Activated B cell treated with CpG ODN at 0.5 μM for 24 hours (primary cell): ENCODE results near the gene SHKBP1. TPM values are rescaled to one million over a fixed set of nuclear protein-coding genes. Genes with fewer than 3 reads are reported as not detected.
"Not testable (repeated sequence)": the region's sequence is repeated elsewhere in the genome, so short reads cannot be mapped to it uniquely, and the experiment has no call there.

Experiments
- ATAC-seq: fragments of 200-7000 bp; cut with Tn5 transposase; one replicate; pipeline ENCODE4 v1.10.0; 2021; ENCODE audit warnings: low read depth, mild to moderate bottlenecking, moderate library complexity
- CTCF ChIA-PET: fragments of 350-600 bp; sonication (Branson Sonifier 250); formaldehyde crosslinking; loops from one replicate; lab custom pipeline; 2021; ENCODE audit warnings: antibody characterized with exemption; lab: Charles Lee
- POLR2A ChIA-PET: fragments of 350-600 bp; sonication (Branson Sonifier 250); formaldehyde crosslinking; loops from one replicate; lab custom pipeline; 2021; ENCODE audit warnings: antibody characterized with exemption; lab: Charles Lee
- DNase-seq: peaks from one replicate; pipeline ENCODE4 v3.0.0; 2022
- H3K27ac Mint-ChIP-seq: one replicate; pipeline ENCODE4 v1.8.0; 2020; ENCODE audit warnings: mixed read lengths
- H3K27me3 Mint-ChIP-seq: one replicate; pipeline ENCODE4 v1.8.0; 2021; ENCODE audit warnings: mixed read lengths
- H3K36me3 Mint-ChIP-seq: one replicate; pipeline ENCODE4 v1.8.0; 2021; ENCODE audit warnings: low read depth, mixed read lengths
- H3K4me1 Mint-ChIP-seq: one replicate; pipeline ENCODE4 v1.8.0; 2021; ENCODE audit warnings: mixed read lengths
- H3K4me3 Mint-ChIP-seq: one replicate; pipeline ENCODE4 v1.8.0; 2020; ENCODE audit warnings: mild to moderate bottlenecking, mixed read lengths
- H3K9me3 Mint-ChIP-seq: one replicate; pipeline ENCODE4 v1.8.0; 2020; ENCODE audit warnings: mixed read lengths
- CTCF ChIP-seq: fragments of 200-600 bp; IDR thresholded peaks from one replicate; pipeline ENCODE4 v1.8.0; 2022; ENCODE audit warnings: antibody characterized with exemption, mild to moderate bottlenecking
- intact Hi-C: fragments of 100-400 bp; cut with micrococcal nuclease; formaldehyde crosslinking; loops from one replicate; pipeline ENCODE4 v1.15.1; 2024
- total RNA-seq: library from RNA; stranded (reverse); gene quantifications from 2 replicates; pipeline ENCODE4 v1.2.3, GENCODE V29; 2022

SHKBP1 gene
- total RNA-seq, 1 donor from 2014 or later = 213 TPM

GRCh38 chr19:40555978-40556689 is 20.5 kb upstream of the SHKBP1 start:
- H3K27ac Mint-ChIP-seq = no peak overlapping the region
- peaks cover 41% of the 10 kb centered on the region for H3K27me3 Mint-ChIP-seq

GRCh38 chr19:40556953-40557530 is 19.6 kb upstream of the SHKBP1 start:
- DNase-seq = no peak

More at GRCh38 chr19:40555978-40556689, 20.5 kb upstream of the SHKBP1 start:
- H3K4me1 Mint-ChIP-seq = no peaks in the 10 kb centered on the region
- H3K9me3 Mint-ChIP-seq = no peaks in the 10 kb centered on the region
- no peaks in the 10 kb centered on the region for H3K36me3 Mint-ChIP-seq
- no peak for ATAC-seq
- no peak overlapping the region for H3K4me3 Mint-ChIP-seq
- TF ChIP-seq CTCF = no peak
- DNase-seq = no peak
- POLR2A ChIA-PET = interaction anchor here (0.6 kb wide), 2 partner anchors 100 to 216 kb away, joined by 5 to 7 read pairs; no protein-coding TSS in a partner anchor
- intact Hi-C loops = no loop called here
- CTCF ChIA-PET = interaction anchor here (1.7 kb wide), 1 partner anchor 79 kb away, joined by 4 read pairs; no protein-coding TSS in a partner anchor

GRCh38 chr19:40559394-40559793 is 17.3 kb upstream of the SHKBP1 start:
- Mint-ChIP-seq H3K4me1 (no peaks in the 10 kb centered on the region), H3K9me3 (no peaks in the 10 kb centered on the region), H3K27ac (no peak overlapping the region), H3K4me3 (no peak overlapping the region), H3K36me3 (no peaks in the 10 kb centered on the region), H3K27me3 (peaks cover 41% of the 10 kb centered on the region)
- ChIA-PET CTCF (interaction anchor here (1.2 kb wide), 1 partner anchor 11 kb away, joined by 3 read pairs; no protein-coding TSS in a partner anchor), POLR2A (no interaction called here)
- ATAC-seq = no peak
- intact Hi-C loops = no loop called here
- no peak for DNase-seq
- no peak for TF ChIP-seq CTCF

More at GRCh38 chr19:40556953-40557530, 19.6 kb upstream of the SHKBP1 start:
- Mint-ChIP-seq H3K27me3 (peaks cover 45% of the 10 kb centered on the region), H3K27ac (no peak overlapping the region), H3K36me3 (no peaks in the 10 kb centered on the region), H3K4me3 (no peak overlapping the region), H3K9me3 (no peaks in the 10 kb centered on the region), H3K4me1 (no peaks in the 10 kb centered on the region)
- ChIA-PET CTCF (interaction anchor here (1.7 kb wide), 1 partner anchor 78 kb away, joined by 4 read pairs; no protein-coding TSS in a partner anchor), POLR2A (interaction anchor here (0.6 kb wide), 2 partner anchors 99 to 215 kb away, joined by 5 to 7 read pairs; no protein-coding TSS in a partner anchor)
- no peak for TF ChIP-seq CTCF
- no peak for ATAC-seq
- intact Hi-C loops = no loop called here

GRCh38 chr19:40560092-40560507 is 16.6 kb upstream of the SHKBP1 start:
- no peaks in the 10 kb centered on the region for H3K9me3 Mint-ChIP-seq
- no peak for TF ChIP-seq CTCF
- H3K4me1 Mint-ChIP-seq = no peaks in the 10 kb centered on the region
- ChIA-PET CTCF (no interaction called here), POLR2A (no interaction called here)
- no peaks in the 10 kb centered on the region for H3K36me3 Mint-ChIP-seq
- intact Hi-C loops = no loop called here
- H3K27ac Mint-ChIP-seq = no peak overlapping the region
- DNase-seq (no peak), ATAC-seq (no peak)
- no peak overlapping the region for H3K4me3 Mint-ChIP-seq
- peaks cover 38% of the 10 kb centered on the region for H3K27me3 Mint-ChIP-seq

GRCh38 chr19:40561947-40562346 is 14.7 kb upstream of the SHKBP1 start:
- intact Hi-C loops = no loop called here
- Mint-ChIP-seq H3K9me3 (no peaks in the 10 kb centered on the region), H3K27ac (no peak overlapping the region), H3K27me3 (peaks cover 43% of the 10 kb centered on the region), H3K4me1 (no peaks in the 10 kb centered on the region), H3K36me3 (no peaks in the 10 kb centered on the region), H3K4me3 (no peak overlapping the region)
- ATAC-seq (no peak), DNase-seq (no peak)
- CTCF ChIA-PET = interaction anchor here (0.9 kb wide), 1 partner anchor 19 kb away, joined by 3 read pairs; no protein-coding TSS in a partner anchor
- TF ChIP-seq CTCF = no peak
- POLR2A ChIA-PET = no interaction called here

GRCh38 chr19:40564535-40564934 is 12.1 kb upstream of the SHKBP1 start:
- CTCF ChIA-PET, POLR2A ChIA-PET, ATAC-seq, DNase-seq, H3K4me1 Mint-ChIP-seq, H3K9me3 Mint-ChIP-seq, intact Hi-C loops, H3K4me3 Mint-ChIP-seq, H3K27ac Mint-ChIP-seq, H3K36me3 Mint-ChIP-seq: not testable (repeated sequence)
- peaks cover 44% of the 10 kb centered on the region for H3K27me3 Mint-ChIP-seq
